ENCODE results near the gene STPG3. TPM values are rescaled to one million over a fixed set of nuclear protein-coding genes. Genes with fewer than 3 reads are reported as not detected.

The STPG3 gene
- total and polyA plus RNA-seq, 2 of the 4 experiments (the other 2 are of a cell fraction), result not detected

DNA sequence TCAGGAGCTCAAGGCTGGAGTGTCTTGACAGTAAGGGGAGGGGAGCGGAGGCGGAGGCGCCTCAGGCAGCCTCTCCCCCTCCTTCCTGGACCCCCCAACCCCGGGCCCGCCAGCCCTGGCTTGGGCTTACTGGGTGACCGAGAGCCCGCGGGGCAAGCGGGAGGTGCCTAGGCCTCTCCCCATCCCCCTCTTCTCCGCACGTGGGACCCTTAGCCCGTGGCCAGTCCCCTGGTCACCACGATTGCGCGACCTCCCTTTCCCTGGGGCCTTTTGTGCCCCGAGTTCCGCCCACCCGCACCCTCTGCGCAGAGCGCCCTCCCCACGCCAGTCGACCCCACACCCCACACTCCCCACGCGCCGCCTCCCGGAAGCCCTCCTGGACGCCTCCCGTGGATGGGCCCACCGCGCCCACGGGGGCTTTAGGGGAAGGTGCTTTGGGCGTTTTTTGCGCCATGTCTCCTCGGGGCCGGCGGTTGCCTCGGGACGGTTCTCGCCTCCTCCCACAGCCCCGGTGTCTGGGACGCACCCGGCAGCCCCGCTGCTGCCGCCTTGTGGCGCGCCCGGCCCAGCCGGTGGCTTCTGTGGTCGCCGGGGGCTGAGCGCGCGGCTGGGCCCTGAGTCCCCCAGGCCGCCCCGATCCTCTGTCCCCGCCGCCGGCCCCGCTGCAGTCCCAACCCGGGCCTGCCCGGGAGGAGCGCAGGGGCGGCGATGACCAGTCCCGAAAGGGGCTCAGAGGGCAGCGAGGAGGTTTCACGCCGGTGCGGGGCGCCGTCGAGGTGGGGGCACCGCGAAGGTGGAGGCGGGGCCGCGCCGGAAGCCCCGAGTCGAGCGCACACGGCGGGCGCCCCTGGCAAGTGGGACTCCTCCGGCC lies 29.6 kb downstream of the STPG3 start:
- WGBS, 2 experiments (ENCODE audit: extremely low coverage in 2 of 2, insufficient read length in 1 of 2), result 21% methylated on average over 25 of the region's 85 CpGs; no CpG with 5 or more reads in 1 of the 2 experiments
- H3K4me2 ChIP-seq (ENCODE audit: low read depth, low read length), result no peak overlapping the region

More for the DNA sequence above, 29.6 kb downstream of the STPG3 start:
- Histone ChIP-seq H3K9me3 (ENCODE audit: control insufficient read depth, insufficient read depth, low read length) (no peaks in the 10 kb centered on the region), H3K79me1 (ENCODE audit: low read depth in 1 of 2, low read length in 2 of 2) (peaks cover 0 to 49% of the 10 kb centered on the region in 2 experiments), H3K4me3 (ENCODE audit: insufficient read depth, low read depth, low read length) (no peak overlapping the region), H3K36me3 (ENCODE audit: control insufficient read depth, insufficient read depth, low read length) (peaks cover 29% of the 10 kb centered on the region), H3K23ac (ENCODE audit: low read depth, low read length) (no peak overlapping the region), H3K27me3 (ENCODE audit: control insufficient read depth, insufficient read depth, low read length) (no peaks in the 10 kb centered on the region), H2BK20ac (ENCODE audit: low read depth, low read length) (no peak overlapping the region), H2BK120ac (ENCODE audit: low read depth, low read length) (no peak overlapping the region), H2AK5ac (ENCODE audit: low read depth, low read length) (peak overlapping the region; percentile 28; the same call in 1 of the 2 replicates), H4K91ac (ENCODE audit: insufficient read depth, low read depth, low read length) (no peak overlapping the region), H3K4ac (ENCODE audit: low read depth, low read length) (no peak overlapping the region), H2AK9ac (replicated peaks; ENCODE audit: low read depth, low read length, poor library complexity) (peak overlapping the region; percentile 72), H2AFZ (replicated peaks; ENCODE audit: low read length, poor library complexity) (peak overlapping the region; percentile 21), H4K5ac (ENCODE audit: low read depth, low read length) (no peak overlapping the region), H3K18ac (ENCODE audit: low read depth, low read length) (no peak overlapping the region), H4K8ac (ENCODE audit: low read depth in 2 of 2, low read length in 2 of 2) (no peak overlapping the region), H3K56ac (ENCODE audit: extremely low read depth, insufficient read depth, low read length) (no peak overlapping the region), H3K4me1 (ENCODE audit: control insufficient read depth, insufficient read depth, low read length) (peaks cover 21% of the 10 kb centered on the region), H3K27ac (ENCODE audit: insufficient read depth, low read length) (no peak overlapping the region), H2BK5ac (ENCODE audit: low read depth, low read length, poor library complexity, severe bottlenecking) (no peak overlapping the region), H3K14ac (replicated peaks; ENCODE audit: low read depth, low read length) (no peak overlapping the region), H3K9ac (ENCODE audit: low read depth, low read length) (no peak overlapping the region), H4K20me1 (ENCODE audit: insufficient read depth, low read length) (peaks cover 40% of the 10 kb centered on the region), H2BK15ac (ENCODE audit: low read depth, low read length) (no peak overlapping the region), H3K9me1 (ENCODE audit: insufficient read depth, low read length) (no peaks in the 10 kb centered on the region)
- intact Hi-C loops (cut with micrococcal nuclease) (no loop called here), dilution Hi-C loops (cut with HindIII; ENCODE audit: low sequenced_read_pairs, unreplicated experiment) (no loop called here), in situ Hi-C loops (cut with MboI; ENCODE audit: low sequenced_read_pairs) (no loop called here)
- ChIA-PET CTCF (no interaction called here), POLR2A (ENCODE audit: unreplicated experiment) (no interaction called here)
- no peak for ATAC-seq (ENCODE audit: low read depth)
- TF ChIP-seq CEBPB (IDR thresholded peaks at IDR 0.05; ENCODE audit: low read depth, low read length) (no peak), SMC3 (IDR thresholded peaks at IDR 0.05; ENCODE audit: low read depth, low read length) (0 out of 2 replicates have a peak, but pooled peaks have one; percentile 8)
- TF ChIP-seq, protein P1, sequence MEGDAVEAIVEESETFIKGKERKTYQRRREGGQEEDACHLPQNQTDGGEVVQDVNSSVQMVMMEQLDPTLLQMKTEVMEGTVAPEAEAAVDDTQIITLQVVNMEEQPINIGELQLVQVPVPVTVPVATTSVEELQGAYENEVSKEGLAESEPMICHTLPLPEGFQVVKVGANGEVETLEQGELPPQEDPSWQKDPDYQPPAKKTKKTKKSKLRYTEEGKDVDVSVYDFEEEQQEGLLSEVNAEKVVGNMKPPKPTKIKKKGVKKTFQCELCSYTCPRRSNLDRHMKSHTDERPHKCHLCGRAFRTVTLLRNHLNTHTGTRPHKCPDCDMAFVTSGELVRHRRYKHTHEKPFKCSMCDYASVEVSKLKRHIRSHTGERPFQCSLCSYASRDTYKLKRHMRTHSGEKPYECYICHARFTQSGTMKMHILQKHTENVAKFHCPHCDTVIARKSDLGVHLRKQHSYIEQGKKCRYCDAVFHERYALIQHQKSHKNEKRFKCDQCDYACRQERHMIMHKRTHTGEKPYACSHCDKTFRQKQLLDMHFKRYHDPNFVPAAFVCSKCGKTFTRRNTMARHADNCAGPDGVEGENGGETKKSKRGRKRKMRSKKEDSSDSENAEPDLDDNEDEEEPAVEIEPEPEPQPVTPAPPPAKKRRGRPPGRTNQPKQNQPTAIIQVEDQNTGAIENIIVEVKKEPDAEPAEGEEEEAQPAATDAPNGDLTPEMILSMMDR (conservative IDR thresholded peaks at IDR 0.05; ENCODE audit: low read depth, low read length), result peak; percentile 33; the same call in 1 of the 2 replicates
- no peak for DNase-seq
- BruUV-seq (replicated peaks), result no TSS peak

Measured in IMR-90 (cell line).